ENCODE data around the gene CREB3L1.

CREB3L1 gene

DNA sequence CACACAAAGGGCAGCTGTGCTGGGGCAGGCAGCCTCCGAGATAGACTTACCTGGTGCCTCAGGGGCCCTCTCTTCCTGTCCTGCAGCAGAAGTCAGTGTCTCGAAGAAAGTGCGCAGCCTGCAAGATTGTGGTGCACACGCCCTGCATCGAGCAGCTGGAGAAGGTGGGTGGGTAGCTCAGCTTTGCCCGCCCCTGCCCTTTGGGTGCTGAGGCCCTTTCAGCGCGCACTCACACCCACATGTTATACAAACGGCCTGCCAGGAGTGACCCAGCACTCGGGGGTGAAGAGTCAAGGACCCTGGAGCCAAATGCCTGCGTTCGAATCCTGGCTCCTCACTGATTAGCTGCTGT is 90.4 kb downstream of the CREB3L1 start:
- DNase-seq: no peak

DNA sequence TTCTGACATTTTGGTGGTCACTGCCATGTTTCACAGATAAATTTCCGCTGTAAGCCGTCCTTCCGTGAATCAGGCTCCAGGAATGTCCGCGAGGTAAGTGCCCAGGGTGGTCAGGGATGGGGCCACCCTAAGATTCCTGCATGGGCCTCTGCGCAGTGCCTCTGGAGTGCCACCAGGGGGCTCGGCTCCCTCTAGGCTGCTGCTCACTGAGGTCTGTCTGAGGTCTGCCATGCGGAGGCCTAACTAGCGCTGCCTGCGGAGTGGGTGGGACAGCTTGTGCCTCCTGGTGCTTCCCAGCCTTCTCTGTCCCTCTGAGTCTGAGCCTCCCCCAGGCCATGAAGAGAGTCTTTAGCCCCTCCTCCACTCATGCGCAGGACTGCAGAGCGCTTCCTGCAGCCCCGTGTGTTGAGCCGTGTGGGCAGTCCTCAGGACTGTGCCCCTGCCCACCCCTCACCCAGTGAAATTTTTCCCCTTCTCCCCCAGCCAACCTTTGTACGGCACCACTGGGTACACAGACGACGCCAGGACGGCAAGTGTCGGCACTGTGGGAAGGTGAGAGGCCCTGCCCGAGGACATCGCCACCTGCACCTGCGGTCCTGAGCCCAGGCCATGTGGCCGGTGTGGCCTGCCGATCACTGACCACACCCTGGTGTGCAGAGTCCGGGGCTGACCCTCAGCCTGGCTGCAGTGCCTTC is 92.1 kb downstream of the CREB3L1 start:
- no peak for DNase-seq

DNA sequence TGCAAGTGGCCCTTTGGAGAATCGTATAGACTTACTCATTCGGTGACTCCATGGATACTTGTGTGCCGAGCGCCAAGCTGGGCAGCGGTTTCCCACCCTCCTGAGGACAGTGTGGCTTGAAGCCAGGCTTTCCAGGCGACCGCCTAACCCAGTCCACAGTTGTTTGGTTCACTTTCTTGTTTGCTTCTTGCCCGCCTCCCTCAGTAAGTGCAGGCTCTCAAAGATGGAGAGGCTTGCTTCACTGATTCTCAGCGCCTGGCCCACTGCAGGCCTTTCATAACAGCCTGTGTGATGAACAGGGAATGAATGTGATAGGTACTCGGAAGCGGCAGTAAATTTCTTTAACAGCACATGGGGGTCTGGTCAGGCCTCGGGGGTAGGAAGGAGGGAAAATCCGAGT is 92.8 kb downstream of the CREB3L1 start:
- DNase-seq: no peak

Data from bone marrow (tissue), 2 donors.